Measurements from ENCODE around the gene RMND5A. TPM values are rescaled to one million over a fixed set of nuclear protein-coding genes. Genes with fewer than 3 reads are reported as not detected.

The RMND5A gene
- total RNA-seq, 1 donor from 2014 or later: 96.0 TPM

GRCh38 chr2:86809481-86810121 is 89.5 kb downstream of the RMND5A start:
- ATAC-seq (ENCODE audit: poor library complexity) (no peak), DNase-seq (no peak)
- intact Hi-C loops (cut with DNase I): no loop called here

GRCh38 chr2:86815611-86816010 is 95.5 kb downstream of the RMND5A start:
- DNase-seq (no peak), ATAC-seq (ENCODE audit: poor library complexity) (no peak)
- intact Hi-C loops (cut with DNase I): no loop called here

GRCh38 chr2:86818114-86818801 is 98.2 kb downstream of the RMND5A start:
- intact Hi-C loops (cut with DNase I): no loop called here
- no peak for DNase-seq
- ATAC-seq (ENCODE audit: poor library complexity): no peak

- DNase-seq (no peak), ATAC-seq (ENCODE audit: poor library complexity) (no peak)
- intact Hi-C loops (cut with DNase I): no loop called here
Observed at GRCh38 chr2:86818957-86819356, 98.9 kb downstream of the RMND5A start.

DNA sequence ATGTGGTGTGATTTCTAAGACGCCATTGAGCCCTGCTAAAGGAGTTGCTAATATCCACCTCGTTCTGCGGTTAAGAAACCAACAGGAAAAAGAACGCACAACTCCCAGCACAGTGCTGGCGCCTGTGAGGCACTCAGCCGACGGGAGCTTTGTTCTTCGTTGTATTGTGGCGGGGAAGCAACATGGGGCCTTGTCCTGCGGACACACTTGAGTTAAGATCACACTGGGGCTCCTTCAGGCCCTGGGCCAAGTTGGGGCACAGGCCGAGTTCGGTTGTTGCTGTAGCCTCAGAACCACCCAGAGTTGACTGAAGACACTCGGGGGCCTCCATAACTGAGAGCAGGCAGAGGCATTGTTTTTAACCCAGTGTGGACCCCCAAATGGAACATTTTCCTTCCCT is 101.2 kb downstream of the RMND5A start:
- no peak for DNase-seq
- ATAC-seq (ENCODE audit: poor library complexity): no peak
- intact Hi-C loops (cut with DNase I): no loop called here

DNA sequence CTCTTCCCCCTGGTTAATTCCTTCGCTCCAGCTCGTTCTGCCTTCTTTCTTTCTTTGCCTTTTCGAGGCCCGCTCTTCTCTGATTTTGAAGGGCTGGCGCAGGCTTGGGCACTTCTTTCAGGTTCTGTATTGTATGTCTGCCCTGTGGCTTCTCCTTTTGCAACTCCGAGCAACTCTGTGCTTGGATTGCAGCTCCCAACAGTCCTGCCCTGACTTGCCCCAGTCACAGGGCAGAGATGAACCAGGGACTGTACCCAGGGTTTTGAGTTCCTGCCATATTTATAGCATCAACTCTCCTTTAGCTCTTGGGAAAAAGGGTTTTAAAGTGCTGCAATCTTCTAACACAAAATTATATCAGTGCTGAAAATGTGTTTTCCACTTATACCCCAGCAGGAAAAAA is 101.8 kb downstream of the RMND5A start:
- ATAC-seq (ENCODE audit: poor library complexity): no peak
- intact Hi-C loops (cut with DNase I): no loop called here
- DNase-seq: no peak

DNA sequence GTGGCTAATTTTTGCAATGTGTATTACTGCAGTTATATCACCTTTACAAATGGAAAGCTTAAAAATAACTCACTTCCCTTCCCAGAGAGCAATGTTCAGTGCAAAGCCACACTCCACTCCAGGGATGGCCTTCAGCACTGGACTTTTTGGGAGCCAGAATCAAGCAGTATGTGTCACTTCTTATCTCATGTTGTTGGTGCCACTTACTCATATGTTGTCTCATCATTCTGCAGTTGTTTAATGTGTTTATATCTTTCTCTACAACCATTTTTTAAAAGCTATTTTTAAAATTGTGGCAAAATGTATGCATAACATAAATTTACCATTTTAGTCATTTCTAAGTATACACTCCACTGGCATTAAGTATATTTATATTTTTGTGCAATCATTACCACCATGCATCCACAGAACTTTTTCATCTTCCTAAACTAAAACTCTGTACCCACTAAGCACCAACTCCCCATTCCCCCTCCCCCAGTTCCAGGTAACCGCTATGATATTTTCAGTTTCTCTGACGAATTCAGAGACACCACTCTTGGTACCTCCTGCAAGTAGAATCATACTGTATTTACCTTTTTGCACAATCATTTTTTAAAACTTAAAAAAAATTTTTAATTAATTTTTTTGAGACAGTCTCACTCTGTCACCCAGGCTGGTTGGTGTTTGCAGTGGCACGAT is 102.7 kb downstream of the RMND5A start:
- no peak for ATAC-seq (ENCODE audit: poor library complexity)
- intact Hi-C loops (cut with DNase I): no loop called here
- no peak for DNase-seq

DNA sequence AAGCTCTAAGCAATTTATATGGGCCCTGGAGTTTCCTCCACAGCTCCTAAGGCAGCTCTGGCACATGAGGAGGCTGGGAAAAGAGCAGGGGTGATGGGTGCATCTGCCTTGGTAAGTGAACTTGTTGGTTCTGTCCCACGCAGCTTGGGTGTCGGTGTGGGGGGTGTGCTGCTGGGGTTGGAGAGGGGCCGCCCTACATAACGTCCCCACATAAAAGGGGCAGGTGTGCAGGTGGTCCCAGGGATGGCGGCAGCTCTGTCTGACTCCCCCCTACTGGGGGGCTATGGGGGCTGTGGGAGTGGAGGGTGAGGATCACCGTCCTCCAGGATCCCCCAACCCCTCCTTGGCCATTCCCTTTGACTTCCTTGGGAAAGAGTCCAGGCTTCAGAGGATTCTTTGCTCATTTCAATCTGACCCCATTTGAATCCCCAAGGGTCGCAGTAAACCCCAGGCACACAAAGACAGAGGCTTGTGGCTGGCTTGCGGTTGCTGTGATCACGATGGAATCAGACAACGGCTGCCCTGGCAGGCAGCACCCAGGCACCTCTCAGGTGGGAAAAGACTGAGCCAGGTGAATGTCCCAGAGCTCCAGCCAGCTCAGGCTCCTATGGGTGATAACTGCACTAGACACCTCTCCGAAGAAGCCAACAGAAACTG is 105.1 kb downstream of the RMND5A start:
- ATAC-seq (ENCODE audit: poor library complexity): no peak
- intact Hi-C loops (cut with DNase I): no loop called here

GRCh38 chr2:86825693-86826381 is 105.7 kb downstream of the RMND5A start:
- intact Hi-C loops (cut with DNase I): no loop called here

More for the DNA sequence above, 105.1 kb downstream of the RMND5A start:
- DNase-seq: no peak

GRCh38 chr2:86826951-86827350 is 106.9 kb downstream of the RMND5A start:
- DNase-seq (no peak), ATAC-seq (ENCODE audit: poor library complexity) (no peak)
- intact Hi-C loops (cut with DNase I): no loop called here

More at GRCh38 chr2:86825693-86826381, 105.7 kb downstream of the RMND5A start:
- ATAC-seq (ENCODE audit: poor library complexity) (no peak), DNase-seq (no peak)

Other genes starting within 250 kb of the RMND5A start
- gene CHMP3, start 156.8 kb upstream of the RMND5A start, total RNA-seq: 173 TPM
- 51.7 TPM for gene RNF103, start 96.4 kb upstream of the RMND5A start, total RNA-seq
- gene CD8A, start 70.6 kb downstream of the RMND5A start, total RNA-seq: 0.51 TPM
- gene CD8B, start 141.6 kb downstream of the RMND5A start, total RNA-seq: 0.46 TPM
- 0.05 TPM for gene RGPD1, start 221.8 kb downstream of the RMND5A start, total RNA-seq

Measured in Right ventricle myocardium superior (tissue), 1 donor.